Muscle layer of colon (tissue), 2 donors: ENCODE results near the gene C1orf226.

ENCODE experiments used
- H3K27ac ChIP-seq: one replicate; pipeline ENCODE4 v1.7.0; 2013; ENCODE audit warnings: low read depth, mild to moderate bottlenecking, low read length, moderate library complexity
- H3K27me3 ChIP-seq, 2 donors: one replicate each; pipeline ENCODE4 v1.7.0; 2013; ENCODE audit warnings: low read length in 2 of 2, mild to moderate bottlenecking in 2 of 2; ENCODE audit not compliant: insufficient read depth in 2 of 2, control insufficient read depth in 1 of 2
- H3K36me3 ChIP-seq: one replicate; pipeline ENCODE4 v1.7.0; 2013; ENCODE audit warnings: mild to moderate bottlenecking, low read length; ENCODE audit not compliant: insufficient read depth
- H3K4me1 ChIP-seq: one replicate; pipeline ENCODE4 v1.7.0; 2013; ENCODE audit warnings: mild to moderate bottlenecking, low read length; ENCODE audit not compliant: insufficient read depth
- H3K4me3 ChIP-seq, 2 donors: one replicate each; pipeline ENCODE4 v1.7.0; 2013; ENCODE audit warnings: low read length in 2 of 2, low read depth in 1 of 2, mild to moderate bottlenecking in 1 of 2, moderate library complexity in 1 of 2
- H3K9ac ChIP-seq: one replicate; pipeline ENCODE4 v1.7.0; 2013; ENCODE audit warnings: low read length
- H3K9me3 ChIP-seq: one replicate; pipeline ENCODE4 v1.7.0; 2013; ENCODE audit warnings: mild to moderate bottlenecking, low read length
- donor health status: abdominal sarcoma.
- donor health status: Adenocarcinoma of cecum.

C1orf226 gene

DNA sequence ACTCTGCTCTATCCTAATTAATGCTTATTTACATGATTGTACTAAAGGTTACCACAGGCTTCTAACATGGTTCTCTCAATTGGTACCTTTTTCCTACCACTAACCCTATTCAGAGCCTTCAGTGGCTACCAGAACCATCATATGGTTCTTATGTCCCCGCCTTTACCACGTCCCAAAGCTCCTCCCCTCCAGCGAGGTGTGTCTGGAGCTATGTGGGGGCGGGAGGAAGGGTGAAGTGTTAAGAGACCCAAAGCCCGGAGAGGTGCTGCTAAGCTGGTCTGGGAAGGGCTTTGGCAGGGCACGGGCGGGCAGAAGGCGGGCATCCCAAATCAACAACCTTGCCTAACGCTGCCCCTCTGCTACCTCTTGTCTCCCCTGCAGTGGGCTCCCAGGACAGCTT lies 14.9 kb upstream of the C1orf226 start:
- peak overlapping the region in 1 of 2 donors; percentile 30 for H3K4me3 ChIP-seq

DNA sequence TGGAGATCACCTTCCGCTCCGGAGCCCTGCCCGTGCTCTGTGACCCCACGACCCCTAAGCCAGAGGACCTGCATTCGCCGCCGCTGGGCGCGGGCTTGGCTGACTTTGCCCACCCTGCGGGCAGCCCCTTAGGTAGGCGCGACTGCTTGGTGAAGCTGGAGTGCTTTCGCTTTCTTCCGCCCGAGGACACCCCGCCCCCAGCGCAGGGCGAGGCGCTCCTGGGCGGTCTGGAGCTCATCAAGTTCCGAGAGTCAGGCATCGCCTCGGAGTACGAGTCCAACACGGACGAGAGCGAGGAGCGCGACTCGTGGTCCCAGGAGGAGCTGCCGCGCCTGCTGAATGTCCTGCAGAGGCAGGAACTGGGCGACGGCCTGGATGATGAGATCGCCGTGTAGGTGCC lies 14.5 kb upstream of the C1orf226 start:
- H3K9ac ChIP-seq = no peak overlapping the region
- no peak overlapping the region for H3K27ac ChIP-seq
- no peaks in the 10 kb centered on the region for H3K9me3 ChIP-seq
- H3K4me1 ChIP-seq = no peaks in the 10 kb centered on the region
- no peaks in the 10 kb centered on the region for H3K27me3 ChIP-seq
- peak overlapping the region in 1 of 2 donors; percentile 30 for H3K4me3 ChIP-seq
- H3K36me3 ChIP-seq = peaks cover 4% of the 10 kb centered on the region

More for the DNA sequence above, 14.9 kb upstream of the C1orf226 start:
- H3K27me3 ChIP-seq = no peaks in the 10 kb centered on the region
- peaks cover 4% of the 10 kb centered on the region for H3K36me3 ChIP-seq
- no peak overlapping the region for H3K27ac ChIP-seq
- no peaks in the 10 kb centered on the region for H3K4me1 ChIP-seq
- H3K9ac ChIP-seq = no peak overlapping the region
- H3K9me3 ChIP-seq = no peaks in the 10 kb centered on the region

GRCh38 chr1:162367772-162368171 lies 13.8 kb upstream of the C1orf226 start:
- Histone ChIP-seq H3K27me3 (no peaks in the 10 kb centered on the region), H3K4me3 (no peak overlapping the region), H3K9me3 (no peaks in the 10 kb centered on the region), H3K9ac (no peak overlapping the region), H3K36me3 (peaks cover 4% of the 10 kb centered on the region), H3K27ac (no peak overlapping the region), H3K4me1 (no peaks in the 10 kb centered on the region)

DNA sequence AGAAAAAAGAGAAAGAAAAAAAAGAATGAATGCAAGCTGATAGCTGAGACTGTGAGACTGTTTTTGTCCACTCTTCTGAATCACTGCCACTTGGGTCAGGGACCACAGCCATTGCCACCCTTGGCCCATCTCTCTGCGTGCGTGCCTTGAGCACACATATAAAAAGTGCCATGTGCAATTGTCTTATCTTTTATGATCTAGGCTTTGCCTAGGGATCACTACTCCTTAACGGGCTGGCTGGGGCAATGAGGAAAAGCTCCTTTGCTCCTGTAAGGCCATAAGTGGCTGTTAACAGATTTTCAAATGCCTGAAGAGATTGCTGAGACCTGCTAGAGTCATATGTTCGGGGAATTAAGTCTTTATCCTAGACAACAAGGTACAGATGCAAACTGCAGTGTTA lies 13.1 kb upstream of the C1orf226 start:
- H3K27ac ChIP-seq = no peak overlapping the region
- H3K4me3 ChIP-seq = no peak overlapping the region
- no peaks in the 10 kb centered on the region for H3K9me3 ChIP-seq
- no peaks in the 10 kb centered on the region for H3K4me1 ChIP-seq
- H3K9ac ChIP-seq = no peak overlapping the region
- peaks cover 4% of the 10 kb centered on the region for H3K36me3 ChIP-seq
- H3K27me3 ChIP-seq = no peaks in the 10 kb centered on the region

DNA sequence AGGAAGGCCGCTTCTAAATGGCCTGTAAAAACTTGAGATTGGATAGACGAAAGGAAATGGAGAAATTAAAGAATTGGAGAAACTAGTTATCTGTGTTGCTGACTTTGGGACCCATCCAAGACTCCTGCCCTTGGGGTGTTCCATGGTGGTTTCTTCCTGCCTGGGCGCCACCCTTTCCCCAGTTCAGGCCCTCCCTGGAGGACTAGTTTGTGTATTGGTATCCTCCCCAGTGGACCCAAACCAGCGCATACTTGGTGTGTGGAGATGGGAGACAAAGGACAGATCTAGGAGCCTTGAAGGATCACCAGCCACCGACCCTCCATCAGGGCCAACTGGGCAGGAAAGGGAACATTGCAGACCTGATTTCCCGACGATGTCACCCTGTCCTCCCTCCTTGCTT lies 12.0 kb upstream of the C1orf226 start:
- H3K9me3 ChIP-seq = no peaks in the 10 kb centered on the region
- no peak overlapping the region for H3K4me3 ChIP-seq
- no peaks in the 10 kb centered on the region for H3K27me3 ChIP-seq
- H3K36me3 ChIP-seq = peaks cover 4% of the 10 kb centered on the region
- H3K9ac ChIP-seq = no peak overlapping the region
- H3K4me1 ChIP-seq = no peaks in the 10 kb centered on the region
- no peak overlapping the region for H3K27ac ChIP-seq

- Histone ChIP-seq H3K4me3 (no peak overlapping the region), H3K27me3 (no peaks in the 10 kb centered on the region), H3K36me3 (peaks cover 4% of the 10 kb centered on the region), H3K4me1 (no peaks in the 10 kb centered on the region), H3K9ac (no peak overlapping the region), H3K27ac (no peak overlapping the region), H3K9me3 (no peaks in the 10 kb centered on the region)
Measured at GRCh38 chr1:162370161-162370560, 11.4 kb upstream of the C1orf226 start.

DNA sequence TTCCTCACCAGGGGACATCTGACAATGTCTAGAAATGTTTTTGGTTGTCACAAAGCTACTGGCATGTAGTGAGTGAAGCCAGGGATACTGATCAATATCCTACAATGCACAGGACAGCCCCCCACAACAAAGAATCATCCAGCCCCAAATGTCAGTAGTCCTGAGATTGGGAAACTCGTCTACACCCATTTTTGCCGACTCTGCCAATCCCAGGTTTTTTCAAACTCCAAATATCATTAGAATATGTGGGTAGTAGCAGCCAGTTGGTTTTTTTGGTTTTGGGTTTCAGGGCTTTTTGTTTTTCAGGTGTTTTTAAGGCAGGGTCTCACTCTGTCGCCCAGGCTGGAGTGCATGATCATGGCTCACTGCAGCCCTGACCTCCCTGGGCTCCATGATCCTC lies 10.8 kb upstream of the C1orf226 start:
- H3K9me3 ChIP-seq = no peaks in the 10 kb centered on the region
- H3K36me3 ChIP-seq = peaks cover 4% of the 10 kb centered on the region
- H3K27ac ChIP-seq = no peak overlapping the region
- H3K9ac ChIP-seq = no peak overlapping the region
- no peaks in the 10 kb centered on the region for H3K27me3 ChIP-seq
- H3K4me3 ChIP-seq = no peak overlapping the region
- no peaks in the 10 kb centered on the region for H3K4me1 ChIP-seq

DNA sequence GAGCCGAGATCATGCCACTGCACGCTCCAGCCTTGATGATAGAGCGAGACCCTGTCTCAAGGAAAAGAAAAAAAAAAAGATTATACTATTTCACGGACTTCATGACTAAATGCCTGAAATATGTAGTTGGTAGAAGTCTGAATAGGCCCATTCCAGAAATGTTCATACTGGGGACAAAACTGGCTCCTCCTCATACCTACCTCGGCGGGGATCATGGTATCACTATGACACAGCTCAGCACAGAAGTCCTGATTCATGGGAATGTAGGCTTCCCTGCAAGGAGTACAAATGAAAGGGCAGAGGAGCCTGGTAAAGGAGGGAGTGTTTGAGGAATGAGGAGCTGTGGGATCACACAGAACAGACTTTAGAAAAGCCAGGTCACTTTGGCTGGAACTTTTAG lies 9.9 kb upstream of the C1orf226 start:
- H3K4me1 ChIP-seq = no peaks in the 10 kb centered on the region
- H3K9me3 ChIP-seq = no peaks in the 10 kb centered on the region
- no peak overlapping the region for H3K27ac ChIP-seq
- peaks cover 4% of the 10 kb centered on the region for H3K36me3 ChIP-seq
- H3K9ac ChIP-seq = no peak overlapping the region
- H3K4me3 ChIP-seq = no peak overlapping the region
- no peaks in the 10 kb centered on the region for H3K27me3 ChIP-seq

GRCh38 chr1:162372159-162373071 lies 9.1 kb upstream of the C1orf226 start:
- Histone ChIP-seq H3K36me3 (peaks cover 4% of the 10 kb centered on the region), H3K9me3 (no peaks in the 10 kb centered on the region), H3K4me3 (no peak overlapping the region), H3K27me3 (no peaks in the 10 kb centered on the region), H3K9ac (no peak overlapping the region), H3K27ac (no peak overlapping the region), H3K4me1 (no peaks in the 10 kb centered on the region)

GRCh38 chr1:162373072-162373427 lies 8.5 kb upstream of the C1orf226 start:
- no peaks in the 10 kb centered on the region for H3K9me3 ChIP-seq

GRCh38 chr1:162373541-162374260 lies 7.8 kb upstream of the C1orf226 start:
- no peaks in the 10 kb centered on the region for H3K9me3 ChIP-seq
- H3K27ac ChIP-seq = no peak overlapping the region
- H3K36me3 ChIP-seq = no peaks in the 10 kb centered on the region
- H3K27me3 ChIP-seq = no peaks in the 10 kb centered on the region
- H3K4me3 ChIP-seq = no peak overlapping the region
- no peak overlapping the region for H3K9ac ChIP-seq
- H3K4me1 ChIP-seq = no peaks in the 10 kb centered on the region

More at GRCh38 chr1:162373072-162373427, 8.5 kb upstream of the C1orf226 start:
- no peak overlapping the region for H3K4me3 ChIP-seq
- no peaks in the 10 kb centered on the region for H3K27me3 ChIP-seq
- no peak overlapping the region for H3K27ac ChIP-seq
- no peaks in the 10 kb centered on the region for H3K36me3 ChIP-seq
- H3K4me1 ChIP-seq = no peaks in the 10 kb centered on the region
- no peak overlapping the region for H3K9ac ChIP-seq
